Stimulated activated CD4-positive, alpha-beta T cell treated with anti-CD3 and anti-CD28 coated beads, Interleukin-4, amount 100 ng/mL, for 1 hour (primary cell): ENCODE data around the gene LCA5.
"Not testable (repeated sequence)": the region's sequence is repeated elsewhere in the genome, so short reads cannot be mapped to it uniquely, and the experiment has no call there.

ENCODE experiments used
- DNase-seq: peaks from one replicate; pipeline ENCODE4 v3.0.0-alpha.2; 2020

Gene LCA5

DNA sequence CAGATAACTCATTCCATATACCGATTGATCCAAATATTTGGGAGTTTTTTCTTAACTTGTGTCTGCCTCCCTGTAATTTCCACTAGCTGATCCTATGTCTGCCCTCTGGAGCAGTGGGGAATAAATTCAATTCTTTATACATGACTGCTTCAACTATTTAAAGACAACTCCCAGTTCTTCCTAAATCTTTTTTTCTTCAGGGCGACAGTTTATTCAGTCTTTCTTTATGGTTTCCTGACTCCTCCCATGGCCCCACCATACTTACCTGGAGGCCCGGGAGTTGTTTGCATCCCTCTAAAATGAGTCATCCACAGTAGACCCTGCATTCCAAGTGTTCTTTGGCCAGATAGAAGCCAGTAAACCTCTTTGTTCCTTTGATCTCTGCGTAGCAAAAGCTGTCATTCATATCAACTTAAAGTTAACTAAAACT is 73.6 kb downstream of the LCA5 start:
- no peak for DNase-seq

DNA sequence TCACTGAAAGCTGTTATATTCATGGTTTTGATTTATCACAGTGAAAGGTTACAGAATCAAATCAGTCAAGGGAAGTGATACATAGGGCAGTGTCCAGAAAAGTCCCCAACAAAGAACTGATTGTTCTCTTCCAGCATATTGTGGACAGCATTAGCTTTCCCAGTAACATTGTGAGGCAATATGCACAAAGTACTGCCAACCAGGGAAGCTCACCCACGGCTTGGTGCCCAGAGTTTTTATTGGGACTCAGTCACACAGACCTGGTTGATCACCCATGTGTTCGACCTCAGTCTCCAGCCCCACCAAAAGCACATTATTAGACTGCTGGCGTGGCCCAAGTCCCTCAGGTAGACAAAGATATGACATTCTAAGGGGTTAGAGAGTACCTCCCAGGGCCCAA is 76.0 kb downstream of the LCA5 start:
- no peak for DNase-seq

DNA sequence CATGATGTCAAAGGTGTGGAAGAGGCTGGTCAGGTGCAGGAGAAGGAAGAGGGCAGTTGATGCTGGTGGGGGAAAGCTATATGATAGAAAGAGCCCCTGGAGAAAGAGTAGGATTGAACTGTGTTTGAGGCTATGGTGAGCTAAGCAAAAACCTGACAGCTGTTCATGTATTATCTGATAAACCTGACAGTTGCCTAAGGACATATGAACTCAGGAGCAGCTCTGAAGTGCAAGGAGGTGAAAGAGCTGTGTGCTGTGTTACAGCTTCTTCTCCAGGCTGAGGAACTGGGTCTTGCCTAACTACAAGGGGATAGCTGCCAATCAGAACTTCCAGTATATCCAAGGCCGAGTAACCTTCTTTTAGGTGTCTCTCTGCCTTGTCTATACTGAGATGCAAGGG is 81.8 kb downstream of the LCA5 start:
- DNase-seq = no peak

DNA sequence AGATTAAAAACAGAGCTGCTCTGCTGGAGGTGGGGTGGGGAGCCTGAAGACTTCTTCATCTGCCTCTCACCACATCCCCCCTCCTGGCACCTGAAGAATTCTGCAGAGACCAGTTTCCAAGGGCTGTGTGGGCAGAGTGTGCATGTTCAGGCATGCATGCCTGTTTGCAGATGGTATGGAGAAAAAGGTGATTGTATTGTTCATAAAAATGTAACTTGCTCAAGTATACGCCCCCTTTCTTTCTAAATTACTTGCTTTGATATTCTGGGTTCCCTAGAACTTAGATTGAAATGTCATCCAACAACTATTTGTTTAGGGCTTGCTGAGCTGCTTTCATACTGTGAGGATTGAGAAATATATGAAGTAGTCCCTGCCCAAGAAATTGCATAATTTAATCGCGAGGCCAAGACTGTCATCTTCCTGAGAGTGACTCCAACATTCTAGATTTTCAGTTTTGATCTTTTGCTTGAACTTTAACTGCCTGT is 83.6 kb downstream of the LCA5 start:
- DNase-seq = no peak

DNA sequence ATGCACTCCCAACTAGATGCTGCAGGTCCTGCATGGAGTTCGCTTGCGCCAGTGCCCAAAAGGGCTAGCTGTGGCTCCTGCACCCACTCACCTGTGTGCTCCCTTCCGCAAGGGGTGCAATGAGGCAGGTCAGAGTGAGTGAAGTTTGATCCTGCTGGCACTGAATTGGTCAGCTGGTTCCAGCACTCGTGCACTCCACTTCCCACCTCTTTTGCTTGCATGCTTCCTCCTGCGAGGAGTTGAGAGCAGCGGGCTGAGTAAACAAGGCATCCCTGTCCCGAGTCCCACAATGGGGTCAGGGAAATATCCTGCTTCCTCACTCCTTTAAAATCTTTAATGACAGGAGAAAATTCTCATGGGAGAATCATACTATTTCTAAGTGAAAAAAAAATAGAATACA is 86.2 kb downstream of the LCA5 start:
- DNase-seq = no peak

DNA sequence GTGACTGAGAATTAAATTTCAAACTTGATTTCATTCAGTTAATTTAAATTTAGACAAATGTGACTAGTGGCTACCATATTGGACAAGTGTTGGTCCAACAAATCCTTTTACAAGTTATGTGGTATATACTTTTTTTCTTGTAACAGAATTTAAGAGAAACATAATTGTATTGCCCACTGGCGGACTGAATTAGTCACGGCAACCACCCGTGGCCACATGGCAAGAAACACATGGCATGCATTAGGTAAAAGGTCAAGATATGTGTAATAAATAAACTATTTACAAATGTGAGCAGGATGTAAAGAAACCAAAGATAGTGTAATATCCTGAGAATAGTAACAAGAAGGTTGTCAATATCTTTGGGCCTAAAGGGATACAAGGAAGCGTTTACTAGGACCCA is 91.2 kb downstream of the LCA5 start:
- no peak for DNase-seq

DNA sequence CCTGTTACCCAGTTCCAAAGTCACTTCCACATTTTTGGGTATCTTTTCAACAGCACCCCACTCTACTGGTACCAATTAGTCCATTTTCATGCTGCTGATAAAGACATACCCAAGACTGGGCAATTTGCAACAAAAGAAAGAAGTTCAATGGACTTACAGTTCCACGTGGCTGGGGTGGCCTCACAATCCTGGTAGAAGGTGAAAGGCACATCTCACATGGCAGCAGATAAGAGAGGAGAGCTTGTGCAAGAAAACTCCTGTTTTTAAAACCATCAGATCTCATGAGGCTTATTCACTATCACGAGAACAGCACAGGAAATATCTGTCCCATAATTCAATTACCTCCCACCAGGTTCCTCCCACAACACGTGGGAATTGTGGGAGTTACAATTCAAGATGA is 93.4 kb downstream of the LCA5 start:
- not testable (repeated sequence) for DNase-seq

DNA sequence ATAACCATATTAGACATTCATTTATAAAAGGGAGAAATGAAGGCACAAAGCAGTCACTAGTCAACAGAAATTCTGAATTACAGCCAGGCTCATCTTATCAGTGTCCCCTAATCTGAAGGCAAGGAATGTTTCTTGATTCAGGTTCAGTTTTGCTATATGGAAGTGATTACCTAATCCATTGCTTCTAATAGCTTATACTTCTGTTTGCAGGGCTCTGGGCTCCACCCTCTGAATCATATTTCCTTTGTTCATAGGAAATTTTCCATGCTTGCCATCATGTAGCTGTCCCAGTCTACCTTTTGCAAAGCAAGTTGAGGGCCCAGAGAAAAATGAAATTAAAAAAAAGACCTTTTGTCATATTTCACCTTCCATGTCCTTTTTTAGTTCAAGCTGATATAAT is 96.0 kb downstream of the LCA5 start:
- no peak for DNase-seq

DNA sequence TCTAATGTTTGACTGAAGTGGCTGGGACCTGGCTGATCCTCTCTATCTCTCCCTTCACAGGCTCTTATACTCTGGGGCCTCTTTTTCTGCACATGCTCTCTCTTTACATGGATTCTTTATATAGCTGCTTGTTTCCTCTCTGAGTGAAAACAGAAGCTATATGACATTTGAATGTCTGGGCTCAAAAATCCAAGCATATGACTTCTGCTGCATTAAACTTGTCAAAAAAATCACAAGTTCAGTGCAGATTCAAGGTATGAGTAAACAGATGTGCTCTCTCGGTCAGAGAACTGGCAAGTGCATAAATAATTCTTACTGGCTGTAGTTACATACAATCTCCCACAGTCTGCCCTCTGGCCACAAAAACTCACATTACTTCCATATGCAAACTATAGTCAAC is 96.6 kb downstream of the LCA5 start:
- no peak for DNase-seq

DNA sequence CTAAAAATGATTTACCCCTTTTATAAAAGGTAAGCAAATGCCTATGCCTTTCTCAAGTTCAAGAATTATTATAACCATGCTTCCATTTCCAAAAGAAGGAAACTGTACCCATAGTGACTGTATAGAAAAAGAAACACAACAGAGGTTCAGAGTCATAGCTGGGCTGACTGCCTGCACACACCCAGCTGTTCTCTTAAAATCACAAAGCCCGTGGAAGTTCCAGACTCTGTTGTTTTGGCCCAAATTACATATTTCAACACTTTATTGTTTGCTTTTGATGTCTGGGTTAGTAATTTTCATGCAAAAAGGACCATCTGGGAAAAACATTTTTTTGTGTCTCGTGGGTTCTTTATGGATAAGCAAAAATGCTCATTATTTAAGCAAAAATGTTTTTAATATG is 99.2 kb downstream of the LCA5 start:
- DNase-seq = no peak

DNA sequence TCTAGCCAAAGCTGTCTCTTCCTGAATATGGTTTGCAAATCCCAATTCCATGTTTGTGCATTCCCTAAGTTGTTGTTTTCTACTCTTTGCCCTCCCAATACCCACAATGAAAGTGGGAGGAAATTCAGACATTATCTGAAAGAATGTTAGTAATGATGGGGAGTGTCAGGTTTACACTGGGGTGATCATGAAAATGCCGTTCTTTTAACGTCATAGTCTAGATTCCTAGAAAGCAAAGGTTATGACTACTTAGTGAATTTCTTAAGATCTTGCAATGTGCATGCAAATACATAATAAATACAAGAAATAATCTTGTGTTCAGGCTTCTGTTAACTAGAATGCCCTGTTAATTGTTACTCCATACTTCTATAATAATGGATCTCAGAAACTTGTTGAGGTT is 101.0 kb downstream of the LCA5 start:
- DNase-seq = no peak

DNA sequence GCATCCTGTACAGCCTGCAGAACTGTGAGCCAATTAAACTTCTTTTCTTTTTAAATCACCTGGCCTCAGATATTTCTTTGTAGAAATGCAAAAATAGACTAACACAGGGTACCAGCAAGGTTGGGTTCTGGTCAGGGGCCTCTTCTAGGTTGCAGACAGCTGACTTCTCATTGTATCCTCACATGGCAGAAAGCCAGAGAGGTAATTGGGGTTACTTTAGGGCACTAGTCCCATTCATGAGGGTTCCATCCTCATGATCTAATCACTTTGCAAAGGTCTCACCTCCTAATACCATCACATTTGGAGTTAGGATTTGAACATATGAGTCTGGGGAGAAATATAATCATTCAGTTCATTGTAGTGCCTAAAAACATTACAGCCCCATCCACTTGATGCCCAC is 101.5 kb downstream of the LCA5 start:
- no peak for DNase-seq
